Renal pelvis (tissue), 4 donors: ENCODE results near the gene DPP10. TPM values are rescaled to one million over a fixed set of nuclear protein-coding genes. Genes with fewer than 3 reads are reported as not detected.
"Not testable (repeated sequence)": the region's sequence is repeated elsewhere in the genome, so short reads cannot be mapped to it uniquely, and the experiment has no call there.

Source experiments
- DNase-seq: peaks from one replicate; pipeline ENCODE4 v3.0.0-alpha.2; 2013
- polyA plus RNA-seq, 3 donors: library from polyadenylated mRNA; unstranded; fragments of 120-200 nt; gene quantifications; one replicate each; pipeline ENCODE4 v1.2.1, GENCODE V29; 2013; ENCODE audit not compliant: insufficient read length in 3 of 3

DPP10 gene
- polyA plus RNA-seq, 3 donors, result 8.5 to 12.1 (median 10.2) TPM

GRCh38 chr2:114940785-114941458 lies 498.5 kb downstream of the DPP10 start:
- no peak for DNase-seq

- no peak for DNase-seq
Observed at GRCh38 chr2:114949228-114949804, 506.9 kb downstream of the DPP10 start.

- DNase-seq, result no peak
Observed at GRCh38 chr2:114960389-114960788, 517.9 kb downstream of the DPP10 start.

- no peak for DNase-seq
Observed at GRCh38 chr2:114962532-114962931, 520.1 kb downstream of the DPP10 start.

GRCh38 chr2:114968748-114969400 lies 526.4 kb downstream of the DPP10 start:
- no peak for DNase-seq

- DNase-seq, result not testable (repeated sequence)
Observed at GRCh38 chr2:115004321-115004720, 561.9 kb downstream of the DPP10 start.

GRCh38 chr2:115011721-115012120 lies 569.3 kb downstream of the DPP10 start:
- no peak for DNase-seq

- DNase-seq, result not testable (repeated sequence)
Observed at GRCh38 chr2:115022013-115022412, 579.6 kb downstream of the DPP10 start.

GRCh38 chr2:115034801-115035200 lies 592.4 kb downstream of the DPP10 start:
- DNase-seq, result no peak

- DNase-seq, result no peak
Observed at GRCh38 chr2:115036818-115037217, 594.4 kb downstream of the DPP10 start.

GRCh38 chr2:115057473-115057872 lies 615.0 kb downstream of the DPP10 start:
- DNase-seq, result no peak

GRCh38 chr2:115070002-115070401 lies 627.6 kb downstream of the DPP10 start:
- no peak for DNase-seq

GRCh38 chr2:115071534-115071933 lies 629.1 kb downstream of the DPP10 start:
- DNase-seq, result no peak

- no peak for DNase-seq
Observed at GRCh38 chr2:115075800-115076199, 633.4 kb downstream of the DPP10 start.

GRCh38 chr2:115077626-115078025 lies 635.2 kb downstream of the DPP10 start:
- DNase-seq, result no peak

GRCh38 chr2:115083225-115083624 lies 640.8 kb downstream of the DPP10 start:
- no peak for DNase-seq

GRCh38 chr2:115083711-115084110 lies 641.3 kb downstream of the DPP10 start:
- no peak for DNase-seq

- DNase-seq, result no peak
Observed at GRCh38 chr2:115084446-115084845, 642.0 kb downstream of the DPP10 start.

- not testable (repeated sequence) for DNase-seq
Observed at GRCh38 chr2:115086051-115086620, 643.7 kb downstream of the DPP10 start.

- DNase-seq, result no peak
Observed at GRCh38 chr2:115094441-115094840, 652.0 kb downstream of the DPP10 start.

GRCh38 chr2:115105966-115106365 lies 663.5 kb downstream of the DPP10 start:
- no peak for DNase-seq

- DNase-seq, result no peak
Observed at GRCh38 chr2:115115135-115115534, 672.7 kb downstream of the DPP10 start.

GRCh38 chr2:115118306-115118705 lies 675.9 kb downstream of the DPP10 start:
- no peak for DNase-seq
